Upper lobe of left lung (tissue), 4 donors: ENCODE measurements around the gene PREX1.

Experiments used
- CTCF ChIP-seq, 6 experiments: fragments of 450-650 bp in 4 of 6; fragments of 200-600 bp in 2 of 6; sonication (generic) in 2 of 6; IDR thresholded peaks; one replicate each; pipeline ENCODE4 v1.5.1; 2016 to 2019; ENCODE audit warnings: antibody characterized with exemption in 6 of 6
- POLR2A ChIP-seq, 4 donors: fragments of 450-650 bp; IDR thresholded peaks; one replicate each; pipeline ENCODE4 v1.5.1; 2016 to 2017; ENCODE audit warnings: antibody characterized with exemption in 4 of 4, mild to moderate bottlenecking in 2 of 4

- TF ChIP-seq CTCF (IDR thresholded peaks at IDR 0.05), result no peak
- no peak for TF ChIP-seq POLR2A (IDR thresholded peaks at IDR 0.05)
Measured at GRCh38 chr20:48751871-48752270, 75.9 kb downstream of the PREX1 start.
